ENCODE measurements around the gene TSC22D1. TPM values are rescaled to one million over a fixed set of nuclear protein-coding genes. Genes with fewer than 3 reads are reported as not detected.

TSC22D1 gene
- total RNA-seq, 3 donors from 2014 or later: 249 to 299 (median 260) TPM

DNA sequence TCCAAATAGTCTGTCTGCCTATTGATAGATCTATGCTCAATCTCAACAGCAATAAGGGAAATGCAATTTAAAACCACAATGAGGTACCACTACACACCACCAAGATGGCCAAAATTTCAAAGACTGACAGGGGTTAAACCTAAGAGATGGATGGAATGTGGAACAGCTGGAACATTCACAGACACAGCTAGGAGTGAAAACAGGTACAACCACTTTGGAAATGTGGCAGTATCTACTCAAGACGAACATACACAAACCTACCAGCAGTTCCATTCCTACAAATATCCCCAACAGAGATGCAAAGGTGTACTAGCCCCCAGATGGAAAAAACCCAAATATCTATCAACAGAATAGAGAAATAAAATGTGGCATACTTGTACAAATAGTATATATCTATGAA lies 86.4 kb downstream of the TSC22D1 start:
- ATAC-seq: no peak
- Histone ChIP-seq H3K4me3 (no peak overlapping the region), H3K36me3 (ENCODE audit: low read depth) (no peaks in the 10 kb centered on the region), H3K9me3 (no peaks in the 10 kb centered on the region), H3K4me1 (ENCODE audit: low read depth) (no peaks in the 10 kb centered on the region)
- intact Hi-C loops (cut with DNase I, micrococcal nuclease): loop anchor here in 1 of 2 donors (10.0 kb wide), 1 partner anchor 75 kb away; no protein-coding TSS in a partner anchor
- DNase-seq: no peak
- TF ChIP-seq, protein P1, sequence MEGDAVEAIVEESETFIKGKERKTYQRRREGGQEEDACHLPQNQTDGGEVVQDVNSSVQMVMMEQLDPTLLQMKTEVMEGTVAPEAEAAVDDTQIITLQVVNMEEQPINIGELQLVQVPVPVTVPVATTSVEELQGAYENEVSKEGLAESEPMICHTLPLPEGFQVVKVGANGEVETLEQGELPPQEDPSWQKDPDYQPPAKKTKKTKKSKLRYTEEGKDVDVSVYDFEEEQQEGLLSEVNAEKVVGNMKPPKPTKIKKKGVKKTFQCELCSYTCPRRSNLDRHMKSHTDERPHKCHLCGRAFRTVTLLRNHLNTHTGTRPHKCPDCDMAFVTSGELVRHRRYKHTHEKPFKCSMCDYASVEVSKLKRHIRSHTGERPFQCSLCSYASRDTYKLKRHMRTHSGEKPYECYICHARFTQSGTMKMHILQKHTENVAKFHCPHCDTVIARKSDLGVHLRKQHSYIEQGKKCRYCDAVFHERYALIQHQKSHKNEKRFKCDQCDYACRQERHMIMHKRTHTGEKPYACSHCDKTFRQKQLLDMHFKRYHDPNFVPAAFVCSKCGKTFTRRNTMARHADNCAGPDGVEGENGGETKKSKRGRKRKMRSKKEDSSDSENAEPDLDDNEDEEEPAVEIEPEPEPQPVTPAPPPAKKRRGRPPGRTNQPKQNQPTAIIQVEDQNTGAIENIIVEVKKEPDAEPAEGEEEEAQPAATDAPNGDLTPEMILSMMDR (IDR thresholded peaks at IDR 0.05): no peak

DNA sequence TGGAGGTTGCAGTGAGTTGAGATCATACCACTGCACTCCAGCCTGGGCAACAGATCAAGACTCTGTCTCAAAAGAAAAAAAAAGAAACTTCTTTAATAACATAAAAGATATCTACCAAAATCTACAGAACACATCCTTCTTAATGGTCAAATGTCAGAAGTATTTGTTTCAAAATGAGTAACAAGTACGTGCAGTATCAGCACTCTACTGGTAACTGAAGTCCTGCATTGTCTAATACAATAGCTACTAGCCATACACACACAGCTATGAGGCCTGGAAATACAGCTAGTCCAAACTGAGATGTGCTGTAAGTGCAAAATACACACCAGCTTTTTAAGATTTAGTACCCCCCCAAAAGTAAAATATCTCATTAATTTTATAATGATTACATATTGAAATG lies 88.1 kb downstream of the TSC22D1 start:
- TF ChIP-seq, protein P1 (IDR thresholded peaks at IDR 0.05): no peak
- H3K4me1 ChIP-seq (ENCODE audit: low read depth): no peaks in the 10 kb centered on the region
- H3K4me3 ChIP-seq: no peak overlapping the region
- DNase-seq (no peak), ATAC-seq (no peak)
- H3K36me3 ChIP-seq (ENCODE audit: low read depth): no peaks in the 10 kb centered on the region
- intact Hi-C loops (cut with DNase I, micrococcal nuclease): no loop called here
- no peaks in the 10 kb centered on the region for H3K9me3 ChIP-seq

DNA sequence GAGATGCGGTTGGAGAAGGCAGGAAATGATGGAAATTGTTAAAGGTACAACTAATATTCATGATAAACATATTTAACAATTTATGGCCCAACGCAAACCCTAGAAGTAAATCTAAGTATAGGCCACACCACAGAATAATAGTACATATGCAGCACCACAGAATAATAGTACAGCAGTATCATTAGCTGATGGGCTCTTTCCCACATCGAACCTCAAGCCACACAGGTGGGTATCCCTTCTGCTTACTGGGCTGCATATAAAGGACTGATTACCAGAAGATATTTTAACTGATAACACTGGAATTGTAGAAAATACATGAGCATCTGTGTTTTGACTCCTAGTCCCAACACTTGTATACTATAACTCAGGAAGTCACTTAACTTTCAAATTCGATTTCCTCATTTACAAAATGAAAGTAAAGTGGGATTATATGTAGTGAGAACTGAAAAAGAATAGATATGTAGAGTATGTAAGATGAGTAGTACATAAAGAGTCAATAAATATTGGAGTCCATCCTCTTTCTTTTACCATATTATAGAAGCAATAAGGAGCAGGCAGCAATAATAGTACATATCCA lies 91.5 kb downstream of the TSC22D1 start:
- no peak for DNase-seq
- no peak overlapping the region for H3K4me3 ChIP-seq
- ATAC-seq: no peak
- H3K36me3 ChIP-seq (ENCODE audit: low read depth): no peaks in the 10 kb centered on the region
- intact Hi-C loops (cut with DNase I, micrococcal nuclease): loop anchor here (5.0 kb wide), 1 partner anchor 488 kb away; no protein-coding TSS in a partner anchor
- TF ChIP-seq, protein P1 (IDR thresholded peaks at IDR 0.05): no peak
- no peaks in the 10 kb centered on the region for H3K4me1 ChIP-seq (ENCODE audit: low read depth)
- H3K9me3 ChIP-seq: no peaks in the 10 kb centered on the region

DNA sequence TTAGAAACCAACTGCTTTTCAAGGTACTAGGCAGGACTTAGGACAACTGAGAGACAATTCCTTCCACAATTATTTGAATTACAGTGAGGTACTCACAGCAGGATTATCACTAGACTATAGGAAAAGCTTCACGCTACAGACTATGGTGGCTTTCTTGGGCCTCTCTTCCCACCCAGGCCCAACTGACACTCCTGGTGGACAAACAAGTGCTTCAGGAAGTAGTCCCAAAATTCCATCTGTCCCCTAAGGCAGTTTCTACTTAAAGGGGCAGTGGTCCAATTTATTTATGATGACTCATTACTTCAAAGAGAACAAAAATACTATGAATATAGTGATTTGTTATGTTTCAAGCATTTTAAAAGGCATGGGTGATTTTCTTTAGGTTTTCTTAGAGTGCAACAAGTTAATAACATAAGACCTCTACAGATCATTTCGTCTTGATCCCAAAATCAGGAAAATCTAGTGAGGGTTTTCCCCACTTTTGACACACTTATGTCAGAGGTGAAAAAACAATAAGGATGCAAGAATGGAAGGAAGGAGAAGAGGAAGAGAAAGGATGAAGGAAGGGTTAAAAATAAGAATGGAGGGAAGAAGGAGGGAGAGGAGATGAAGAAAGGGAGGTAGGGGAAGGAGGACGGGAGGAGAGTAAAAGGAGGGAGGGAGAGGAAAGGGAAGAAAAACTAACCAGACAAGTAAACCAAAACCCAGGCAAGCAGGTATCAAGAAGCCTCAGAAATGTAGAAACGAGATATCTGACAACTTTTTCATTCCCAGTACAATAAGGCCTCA lies 101.8 kb downstream of the TSC22D1 start:
- H3K4me3 ChIP-seq: no peak overlapping the region
- DNase-seq: no peak
- ATAC-seq: peak; percentile 73
- intact Hi-C loops (cut with DNase I, micrococcal nuclease): loop anchor here in 1 of 2 donors (10.0 kb wide), 1 partner anchor 570 kb away; no protein-coding TSS in a partner anchor
- TF ChIP-seq, protein P1 (IDR thresholded peaks at IDR 0.05): no peak
- H3K36me3 ChIP-seq (ENCODE audit: low read depth): no peaks in the 10 kb centered on the region
- H3K9me3 ChIP-seq: no peaks in the 10 kb centered on the region
- H3K4me1 ChIP-seq (ENCODE audit: low read depth): no peaks in the 10 kb centered on the region

DNA sequence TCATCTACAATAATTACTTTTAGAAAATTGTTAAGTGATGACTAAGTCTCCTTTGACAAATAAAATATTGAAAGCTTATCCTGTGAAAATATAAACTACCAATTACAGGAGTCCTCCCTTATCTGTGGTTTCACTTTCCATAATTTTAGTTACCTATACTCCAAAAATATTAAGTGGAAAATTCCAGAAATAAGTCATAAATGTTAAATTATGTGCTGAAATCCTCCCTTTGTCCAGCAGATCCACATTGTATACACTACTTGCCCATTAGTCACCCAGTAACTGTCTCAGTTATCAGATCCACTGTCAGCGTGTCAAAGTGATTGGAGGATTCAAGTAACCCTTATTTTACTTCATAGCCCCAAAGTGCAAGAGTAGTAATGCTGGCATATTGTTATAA lies 104.4 kb downstream of the TSC22D1 start:
- H3K4me3 ChIP-seq: no peak overlapping the region
- DNase-seq (no peak), ATAC-seq (no peak)
- no peaks in the 10 kb centered on the region for H3K36me3 ChIP-seq (ENCODE audit: low read depth)
- intact Hi-C loops (cut with DNase I, micrococcal nuclease): loop anchor here in 1 of 2 donors (10.0 kb wide), 1 partner anchor 567 kb away; no protein-coding TSS in a partner anchor
- H3K9me3 ChIP-seq: no peaks in the 10 kb centered on the region
- TF ChIP-seq, protein P1 (IDR thresholded peaks at IDR 0.05): no peak
- no peaks in the 10 kb centered on the region for H3K4me1 ChIP-seq (ENCODE audit: low read depth)

Measured in mucosa of descending colon (tissue), 3 donors.